Measurements from ENCODE around the gene AGRN. TPM values are rescaled to one million over a fixed set of nuclear protein-coding genes. Genes with fewer than 3 reads are reported as not detected.

The AGRN gene
- total RNA-seq, 2 experiments from 2014 or later: 12.4 to 14.6 TPM

DNA sequence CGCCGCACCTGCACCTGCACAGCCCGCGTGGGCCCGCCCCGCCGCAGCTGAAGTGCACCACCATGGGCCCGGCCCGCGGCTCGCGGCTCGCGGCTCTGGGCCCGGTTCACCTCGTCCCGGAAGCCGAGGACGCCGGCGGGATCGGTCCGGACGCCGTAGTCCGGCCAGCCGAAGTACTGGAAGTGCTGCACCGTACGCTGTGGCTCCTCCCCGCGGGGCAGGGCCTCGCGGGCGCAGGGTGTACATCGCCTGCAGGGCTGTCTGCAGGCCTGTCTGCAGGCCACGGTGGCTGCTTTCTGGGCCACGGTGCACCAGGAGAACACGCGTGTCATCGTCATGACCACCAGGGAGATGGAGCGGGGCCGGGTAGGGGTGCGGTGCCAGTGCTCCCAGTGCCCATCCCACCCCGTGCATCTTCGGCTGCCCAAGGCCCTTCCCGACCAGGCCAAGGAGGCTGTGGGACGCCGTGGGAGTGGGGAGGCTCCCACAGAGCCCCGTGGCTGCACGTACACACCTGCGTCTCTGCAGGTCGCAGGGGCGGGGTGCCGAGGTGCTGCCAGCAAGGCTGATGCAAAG is 47.5 kb downstream of the AGRN start:
- H3K4me1 Mint-ChIP-seq (ENCODE audit: low read depth): peaks cover 32% of the 10 kb centered on the region
- no peaks in the 10 kb centered on the region for H3K9me3 Mint-ChIP-seq (ENCODE audit: insufficient read depth)
- ChIA-PET POLR2A (no interaction called here), CTCF (interaction anchor here (1.2 kb wide), 1 partner anchor 34 kb away, joined by 3 read pairs; no protein-coding TSS in a partner anchor)
- no peaks in the 10 kb centered on the region for H3K27me3 Mint-ChIP-seq (ENCODE audit: low read depth)
- no peak for DNase-seq
- no peak overlapping the region for H3K4me3 Mint-ChIP-seq
- no peak overlapping the region for H3K27ac Mint-ChIP-seq
- no peaks in the 10 kb centered on the region for H3K36me3 Mint-ChIP-seq (ENCODE audit: low read depth)
- no peak for ATAC-seq

DNA sequence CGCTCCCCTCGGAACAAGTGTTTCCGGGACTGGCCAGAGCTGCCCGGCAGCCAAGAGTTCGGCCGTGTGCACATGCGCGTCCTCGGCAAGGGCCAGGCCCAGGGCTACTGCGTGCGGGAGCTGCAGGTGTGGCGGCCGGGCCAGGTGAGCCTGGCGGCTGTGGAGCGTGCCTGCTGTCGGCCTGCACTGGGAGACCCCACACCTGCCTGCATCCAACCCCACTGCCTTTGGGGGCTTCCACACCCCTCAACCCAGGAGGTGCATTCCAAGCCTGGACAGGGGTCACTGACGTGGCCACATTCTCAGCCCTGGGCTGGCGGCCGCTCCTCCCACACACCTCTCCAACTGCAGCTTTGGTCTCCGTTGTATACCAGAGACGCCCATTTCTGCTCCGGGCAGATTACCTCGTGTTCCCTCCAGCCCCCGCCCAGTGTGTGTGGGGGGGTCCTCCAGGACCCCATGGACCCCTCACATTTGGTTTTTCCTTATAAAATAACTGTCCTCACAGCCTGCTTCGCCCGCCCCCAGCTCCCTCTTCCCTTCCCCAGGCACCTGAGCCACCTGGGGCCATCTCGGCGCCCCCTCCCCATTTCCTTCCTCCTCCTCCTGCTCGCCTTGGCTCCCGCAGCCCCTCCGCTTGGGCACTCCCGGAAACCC is 48.1 kb downstream of the AGRN start:
- ATAC-seq (no peak), DNase-seq (no peak)
- no peaks in the 10 kb centered on the region for H3K27me3 Mint-ChIP-seq (ENCODE audit: low read depth)
- ChIA-PET CTCF (no interaction called here), POLR2A (interaction anchor here (1.0 kb wide), 1 partner anchor 8 kb away, joined by 3 read pairs; no protein-coding TSS in a partner anchor)
- peak overlapping the region; percentile 44 for H3K4me3 Mint-ChIP-seq
- no peaks in the 10 kb centered on the region for H3K36me3 Mint-ChIP-seq (ENCODE audit: low read depth)
- peak overlapping the region; percentile 49 for H3K27ac Mint-ChIP-seq
- H3K4me1 Mint-ChIP-seq (ENCODE audit: low read depth): peaks cover 26% of the 10 kb centered on the region
- no peaks in the 10 kb centered on the region for H3K9me3 Mint-ChIP-seq (ENCODE audit: insufficient read depth)

DNA sequence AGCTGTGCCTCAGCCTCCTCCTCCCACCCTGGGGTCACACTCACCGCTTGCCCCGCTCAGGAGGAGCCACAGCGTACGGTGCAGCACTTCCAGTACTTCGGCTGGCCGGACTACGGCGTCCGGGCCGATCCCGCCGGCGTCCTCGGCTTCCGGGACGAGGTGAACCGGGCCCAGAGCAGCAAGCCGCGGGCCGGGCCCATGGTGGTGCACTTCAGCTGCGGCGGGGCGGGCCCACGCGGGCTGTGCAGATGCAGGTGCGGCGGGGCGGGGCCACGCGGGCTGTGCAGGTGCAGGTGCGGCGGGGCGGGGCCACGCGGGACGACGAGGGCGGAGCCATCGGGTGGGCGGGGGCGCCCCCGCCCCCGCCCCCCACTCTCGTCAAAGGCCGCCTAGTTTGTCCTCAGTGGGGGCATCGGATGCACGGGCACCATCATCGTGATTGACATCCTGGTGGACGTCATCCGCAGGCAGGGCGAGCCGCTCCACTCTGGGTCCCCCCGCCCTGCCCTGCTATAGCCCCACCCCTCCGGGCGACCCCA is 48.7 kb downstream of the AGRN start:
- DNase-seq: peak; percentile 73
- peak; percentile 34 for ATAC-seq
- peak overlapping the region; percentile 78 for H3K4me3 Mint-ChIP-seq
- H3K27ac Mint-ChIP-seq: peak overlapping the region; percentile 87
- POLR2A ChIA-PET: interaction anchor here (1.0 kb wide), 1 partner anchor 9 kb away, joined by 3 read pairs; no protein-coding TSS in a partner anchor
- CTCF ChIA-PET: no interaction called here
- no peaks in the 10 kb centered on the region for H3K9me3 Mint-ChIP-seq (ENCODE audit: insufficient read depth)
- H3K4me1 Mint-ChIP-seq (ENCODE audit: low read depth): peaks cover 20% of the 10 kb centered on the region
- H3K36me3 Mint-ChIP-seq (ENCODE audit: low read depth): no peaks in the 10 kb centered on the region
- no peaks in the 10 kb centered on the region for H3K27me3 Mint-ChIP-seq (ENCODE audit: low read depth)

DNA sequence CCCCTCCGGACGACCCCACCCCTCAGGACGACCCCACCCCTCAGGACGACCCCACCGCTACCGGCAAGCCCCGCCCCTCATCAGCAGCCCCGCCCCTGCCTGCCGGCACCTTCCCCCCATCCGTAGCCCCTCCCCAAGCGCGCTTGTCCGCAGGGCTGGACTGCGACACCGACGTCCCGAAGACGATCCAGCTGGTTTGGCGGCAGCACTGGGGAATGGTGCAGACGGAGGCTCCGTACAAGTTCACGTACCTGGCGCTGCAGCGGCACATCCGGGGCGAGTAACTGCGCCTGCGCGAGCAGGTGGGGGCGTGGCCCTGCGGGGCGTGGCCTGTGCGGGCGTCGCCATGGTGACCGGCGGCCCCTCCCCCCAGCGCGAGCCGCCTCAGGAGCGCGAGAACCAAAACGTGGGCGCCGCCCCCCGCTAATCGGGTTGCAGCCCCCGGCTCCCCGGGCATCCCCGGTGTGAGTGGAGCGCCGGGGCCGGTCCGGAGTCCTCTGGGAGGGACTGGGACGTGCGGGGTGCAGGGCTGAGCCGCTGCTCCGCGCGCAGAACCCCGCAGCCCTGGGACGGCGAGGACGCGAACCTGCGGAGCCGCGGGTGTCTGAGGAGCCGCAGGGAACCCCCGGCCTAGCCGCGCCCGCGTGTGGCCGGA is 49.3 kb downstream of the AGRN start:
- ChIA-PET POLR2A (interaction anchor here (0.6 to 1.0 kb wide), 2 partner anchors 10 to 106 kb away, joined by 3 read pairs; no protein-coding TSS in a partner anchor), CTCF (no interaction called here)
- no peaks in the 10 kb centered on the region for H3K36me3 Mint-ChIP-seq (ENCODE audit: low read depth)
- peaks cover 14% of the 10 kb centered on the region for H3K4me1 Mint-ChIP-seq (ENCODE audit: low read depth)
- H3K27me3 Mint-ChIP-seq (ENCODE audit: low read depth): no peaks in the 10 kb centered on the region
- DNase-seq: peak; percentile 91
- no peaks in the 10 kb centered on the region for H3K9me3 Mint-ChIP-seq (ENCODE audit: insufficient read depth)
- H3K4me3 Mint-ChIP-seq: peak overlapping the region; percentile 78
- peak; percentile 60 for ATAC-seq
- H3K27ac Mint-ChIP-seq: peak overlapping the region; percentile 87

DNA sequence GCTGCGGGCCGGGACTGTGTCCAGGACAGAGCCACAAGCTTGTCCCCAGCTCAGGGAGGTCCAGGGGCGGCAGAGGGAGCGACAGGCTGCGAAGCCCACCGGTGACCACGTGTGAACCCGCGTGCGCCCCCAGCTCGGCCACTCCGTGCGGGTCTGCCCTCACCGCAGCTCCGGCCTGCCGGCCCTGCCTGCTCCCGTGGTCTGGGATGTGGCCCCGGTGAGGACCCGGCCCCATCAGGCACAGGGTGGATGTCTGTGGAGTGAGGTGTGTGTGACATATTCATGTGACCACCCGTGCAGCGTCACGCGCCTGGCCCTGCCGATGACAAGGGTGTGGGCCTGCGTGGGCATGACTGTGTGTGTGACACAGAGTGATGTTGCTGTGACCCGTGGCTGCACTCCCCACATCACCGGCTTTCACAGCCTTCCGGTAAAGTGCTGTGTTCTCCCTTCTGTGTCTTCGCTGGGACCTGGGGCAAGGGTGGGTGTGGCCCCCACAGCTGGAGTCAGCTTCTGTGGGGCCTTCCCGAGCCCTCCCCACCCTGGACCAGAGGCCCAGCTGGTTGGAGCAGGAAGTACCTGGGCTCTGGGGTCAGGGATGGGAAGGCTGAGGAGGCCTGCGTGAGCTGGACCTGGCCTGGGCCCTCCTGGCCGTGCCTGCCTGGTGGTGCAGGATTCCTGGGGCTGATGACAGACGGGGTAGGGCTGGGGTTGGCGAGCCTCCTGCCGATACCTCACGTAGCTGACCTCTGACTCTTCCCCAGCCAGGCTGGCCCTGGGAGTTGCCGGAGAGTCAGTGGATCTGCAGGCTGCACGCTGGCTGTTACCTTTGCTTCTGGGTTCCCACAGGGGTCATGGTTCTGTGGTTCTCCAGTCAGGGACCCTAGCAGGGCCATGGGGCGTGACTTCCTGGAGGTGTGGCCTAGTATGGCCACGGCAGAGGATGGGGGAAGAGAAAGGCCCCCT is 50.1 kb downstream of the AGRN start:
- POLR2A ChIA-PET: interaction anchor here (0.6 to 1.1 kb wide), 2 partner anchors 11 to 106 kb away, joined by 3 to 4 read pairs; no protein-coding TSS in a partner anchor
- H3K27me3 Mint-ChIP-seq (ENCODE audit: low read depth): no peaks in the 10 kb centered on the region
- ATAC-seq (no peak), DNase-seq (no peak)
- CTCF ChIA-PET: no interaction called here
- H3K4me3 Mint-ChIP-seq: peak overlapping the region; percentile 15
- H3K9me3 Mint-ChIP-seq (ENCODE audit: insufficient read depth): no peaks in the 10 kb centered on the region
- peak overlapping the region; percentile 46 for H3K27ac Mint-ChIP-seq
- H3K4me1 Mint-ChIP-seq (ENCODE audit: low read depth): peaks cover 11% of the 10 kb centered on the region
- no peaks in the 10 kb centered on the region for H3K36me3 Mint-ChIP-seq (ENCODE audit: low read depth)

DNA sequence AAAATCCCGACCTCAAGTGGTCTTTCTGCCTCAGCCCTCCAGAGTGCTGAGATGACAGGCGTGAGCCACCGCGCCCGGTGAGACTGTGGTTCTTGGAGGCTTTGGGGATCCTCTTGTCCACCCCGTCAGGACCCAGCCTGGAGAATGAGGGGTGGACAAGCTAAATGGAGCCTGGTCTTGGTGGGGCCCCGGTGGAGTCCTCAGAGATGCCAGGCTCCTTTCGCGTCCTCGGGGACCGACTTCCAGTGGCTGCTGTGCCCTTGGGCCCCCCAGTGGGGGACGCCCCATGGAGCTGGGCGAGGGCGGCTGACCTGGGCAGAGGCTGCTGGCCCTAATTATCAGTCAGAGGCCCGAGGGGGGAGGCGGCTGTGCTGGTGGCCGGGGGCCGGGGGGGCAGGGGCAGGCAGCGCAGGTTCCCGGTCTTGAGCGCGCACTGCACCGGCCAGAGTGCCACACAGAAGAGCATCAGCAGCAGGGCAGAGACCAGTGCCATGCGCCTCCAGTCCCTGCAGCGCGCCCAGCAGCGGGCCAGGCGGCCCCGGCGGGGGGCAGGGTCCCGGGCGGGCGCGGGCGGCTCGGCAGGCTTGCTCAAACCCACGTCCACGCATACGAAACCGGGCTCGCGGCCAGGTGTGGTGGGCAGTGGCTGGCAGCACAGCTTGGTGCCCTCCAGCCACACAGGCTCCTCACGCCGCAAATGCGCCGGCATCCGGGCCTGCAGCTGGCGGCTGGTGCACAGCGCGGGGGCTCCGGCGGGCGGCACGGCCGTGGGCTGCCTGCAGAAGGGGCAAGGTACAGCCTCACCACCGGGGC is 51.8 kb downstream of the AGRN start:
- DNase-seq (no peak), ATAC-seq (no peak)
- H3K36me3 Mint-ChIP-seq (ENCODE audit: low read depth): no peaks in the 10 kb centered on the region
- peaks cover 8% of the 10 kb centered on the region for H3K4me1 Mint-ChIP-seq (ENCODE audit: low read depth)
- no peak overlapping the region for H3K4me3 Mint-ChIP-seq
- ChIA-PET CTCF (no interaction called here), POLR2A (interaction anchor here (0.8 kb wide), 1 partner anchor 13 kb away, joined by 3 read pairs; no protein-coding TSS in a partner anchor)
- no peaks in the 10 kb centered on the region for H3K9me3 Mint-ChIP-seq (ENCODE audit: insufficient read depth)
- no peaks in the 10 kb centered on the region for H3K27me3 Mint-ChIP-seq (ENCODE audit: low read depth)
- no peak overlapping the region for H3K27ac Mint-ChIP-seq

DNA sequence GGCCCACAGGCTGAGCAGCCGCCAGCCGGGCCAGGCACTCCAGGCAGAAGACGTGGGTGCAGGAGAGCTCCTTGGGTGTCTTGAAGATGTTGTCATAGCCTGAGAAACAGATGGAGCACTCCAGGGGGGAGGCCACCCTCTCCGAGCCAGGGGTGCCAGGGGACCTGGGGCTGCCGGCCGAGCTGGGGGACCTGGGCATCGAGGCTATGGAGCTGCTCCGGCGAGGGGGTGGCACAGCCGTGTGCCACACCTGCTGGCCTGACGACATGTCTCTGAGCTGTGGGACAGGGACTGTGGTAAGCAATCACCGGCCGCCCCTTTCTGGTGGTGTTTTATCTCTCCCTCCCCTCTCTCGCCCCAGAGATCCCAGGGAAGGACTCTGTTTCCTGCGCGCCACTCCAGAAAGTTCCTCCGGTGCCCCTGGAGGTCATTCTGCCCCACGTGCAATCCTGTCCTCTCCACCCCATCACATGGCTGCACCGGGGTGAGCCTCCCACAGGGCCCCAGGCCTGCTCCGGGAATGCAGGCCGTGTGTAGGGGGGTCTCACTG is 52.5 kb downstream of the AGRN start:
- ATAC-seq: no peak
- Mint-ChIP-seq H3K27me3 (ENCODE audit: low read depth) (no peaks in the 10 kb centered on the region), H3K4me3 (no peak overlapping the region), H3K4me1 (ENCODE audit: low read depth) (peaks cover 8% of the 10 kb centered on the region), H3K27ac (no peak overlapping the region), H3K9me3 (ENCODE audit: insufficient read depth) (no peaks in the 10 kb centered on the region), H3K36me3 (ENCODE audit: low read depth) (no peaks in the 10 kb centered on the region)
- no peak for DNase-seq
- ChIA-PET POLR2A (interaction anchor here (0.8 kb wide), 2 partner anchors 13 to 85 kb away, joined by 3 read pairs; no protein-coding TSS in a partner anchor), CTCF (no interaction called here)

DNA sequence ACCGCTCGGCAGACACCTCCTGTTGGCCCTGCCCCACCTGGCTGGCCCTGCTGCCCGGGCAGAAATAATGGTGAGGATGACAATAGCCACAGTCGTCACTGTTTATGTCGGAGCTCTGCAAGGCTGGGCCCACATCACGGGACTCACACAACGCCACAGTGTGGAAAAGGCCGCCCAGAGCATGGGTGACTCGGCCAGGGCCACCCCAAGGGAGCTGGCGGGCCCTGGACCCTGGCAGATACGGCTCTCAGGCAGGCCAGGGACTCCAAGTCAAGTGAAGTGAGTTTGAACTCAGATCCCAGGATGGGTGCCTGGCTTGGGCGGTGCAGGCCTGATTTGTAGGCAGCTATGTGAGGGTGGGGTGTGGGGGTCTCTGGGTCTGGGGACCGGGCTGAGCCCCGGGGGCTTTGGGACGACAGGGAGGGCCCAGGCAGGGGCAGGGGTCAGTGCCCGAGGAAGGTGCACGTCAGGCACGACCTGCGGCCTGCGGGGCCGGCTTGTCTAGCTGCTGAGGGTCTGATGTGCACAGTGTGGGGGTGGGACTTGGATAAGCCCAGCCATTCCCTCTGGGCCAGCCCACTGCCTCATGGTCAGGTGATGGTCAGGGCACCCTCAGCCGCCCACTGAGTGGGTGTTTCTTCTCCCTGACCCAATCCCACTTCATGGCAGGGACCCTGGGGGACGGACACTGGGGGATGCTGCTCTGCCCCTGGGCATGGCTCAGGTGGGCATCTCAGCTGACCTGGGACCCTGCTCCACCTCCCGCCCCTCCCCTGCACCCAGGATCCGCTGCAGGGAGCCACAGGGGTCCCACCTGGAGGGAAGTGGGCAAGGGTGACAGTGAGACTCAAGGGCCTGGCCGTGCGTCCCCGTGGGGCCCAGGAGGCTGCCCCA is 53.2 kb downstream of the AGRN start:
- no peak for DNase-seq
- Mint-ChIP-seq H3K27me3 (ENCODE audit: low read depth) (no peaks in the 10 kb centered on the region), H3K4me3 (no peak overlapping the region), H3K9me3 (ENCODE audit: insufficient read depth) (no peaks in the 10 kb centered on the region), H3K4me1 (ENCODE audit: low read depth) (peaks cover 8% of the 10 kb centered on the region), H3K27ac (no peak overlapping the region), H3K36me3 (ENCODE audit: low read depth) (no peaks in the 10 kb centered on the region)
- ATAC-seq: no peak
- ChIA-PET POLR2A (interaction anchor here (0.8 kb wide), 1 partner anchor 84 kb away, joined by 3 read pairs; no protein-coding TSS in a partner anchor), CTCF (no interaction called here)

DNA sequence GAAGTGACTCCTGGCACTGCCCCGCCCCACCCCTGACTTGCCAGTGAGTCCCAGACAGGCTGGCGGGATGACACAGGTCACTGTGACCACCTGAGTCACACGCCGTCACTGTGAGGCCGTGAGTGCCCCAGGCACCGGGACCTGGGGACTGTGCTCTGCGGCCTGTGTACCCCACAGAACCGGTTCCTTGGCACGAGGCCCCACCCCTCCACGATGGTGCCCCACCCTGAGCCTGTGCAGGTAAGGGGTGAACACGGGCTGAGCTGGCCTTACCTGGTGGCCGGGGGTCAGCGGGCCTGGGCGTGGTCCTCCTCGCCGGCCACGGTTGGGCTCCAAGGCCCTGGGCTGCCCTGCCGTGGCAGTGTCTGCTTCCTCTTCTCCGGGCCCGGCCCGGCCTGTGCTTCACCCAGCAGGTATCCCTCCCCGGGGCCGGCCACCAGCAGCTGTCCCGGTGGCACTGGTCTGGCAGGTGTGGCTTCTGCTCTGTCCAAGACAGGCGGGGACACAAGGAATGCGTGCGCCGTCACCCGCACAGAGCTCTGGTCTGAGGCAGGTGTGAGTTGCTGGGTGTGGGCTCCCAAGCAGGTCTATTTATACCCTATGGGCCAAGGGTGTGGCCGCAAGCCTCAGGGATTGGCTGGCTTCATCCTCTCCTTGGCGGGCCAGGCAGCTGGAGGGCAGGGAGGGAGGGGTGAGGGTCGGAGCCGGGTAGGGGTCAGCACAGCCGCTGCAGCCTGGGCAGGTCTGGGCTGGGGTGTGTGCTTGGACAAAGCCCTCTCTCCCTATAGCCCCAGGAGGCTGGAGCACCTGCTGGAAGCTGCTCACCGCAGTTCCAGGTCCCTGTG is 54.0 kb downstream of the AGRN start, which contains the start of gene RNF223:
Gene RNF223, minus strand, starts transcription at position 564 of the 845 bp plus-strand sequence. CDS start 1,740 bp downstream, outside the sequence.
- DNase-seq (no peak), ATAC-seq (no peak)
- ChIA-PET POLR2A (no interaction called here), CTCF (no interaction called here)
- Mint-ChIP-seq H3K9me3 (ENCODE audit: insufficient read depth) (no peaks in the 10 kb centered on the region), H3K4me1 (ENCODE audit: low read depth) (peaks cover 6% of the 10 kb centered on the region), H3K36me3 (ENCODE audit: low read depth) (no peaks in the 10 kb centered on the region), H3K27me3 (ENCODE audit: low read depth) (no peaks in the 10 kb centered on the region), H3K4me3 (no peak within 1 kb of the TSS), H3K27ac (no peak within 1 kb of the TSS)
